ENCODE data around the gene IGHMBP2. TPM values are rescaled to one million over a fixed set of nuclear protein-coding genes. Genes with fewer than 3 reads are reported as not detected.
A peak's percentile ranks its signal among the peaks of the same experiment; 100 is the strongest.

Gene IGHMBP2
- total RNA-seq, 1 experiment from 2014 or later: 10.3 TPM

GRCh38 chr11:68890490-68891231, 13.0 kb upstream of the IGHMBP2 start:
- peak; percentile 88 for DNase-seq (ENCODE audit: low read depth)

DNA sequence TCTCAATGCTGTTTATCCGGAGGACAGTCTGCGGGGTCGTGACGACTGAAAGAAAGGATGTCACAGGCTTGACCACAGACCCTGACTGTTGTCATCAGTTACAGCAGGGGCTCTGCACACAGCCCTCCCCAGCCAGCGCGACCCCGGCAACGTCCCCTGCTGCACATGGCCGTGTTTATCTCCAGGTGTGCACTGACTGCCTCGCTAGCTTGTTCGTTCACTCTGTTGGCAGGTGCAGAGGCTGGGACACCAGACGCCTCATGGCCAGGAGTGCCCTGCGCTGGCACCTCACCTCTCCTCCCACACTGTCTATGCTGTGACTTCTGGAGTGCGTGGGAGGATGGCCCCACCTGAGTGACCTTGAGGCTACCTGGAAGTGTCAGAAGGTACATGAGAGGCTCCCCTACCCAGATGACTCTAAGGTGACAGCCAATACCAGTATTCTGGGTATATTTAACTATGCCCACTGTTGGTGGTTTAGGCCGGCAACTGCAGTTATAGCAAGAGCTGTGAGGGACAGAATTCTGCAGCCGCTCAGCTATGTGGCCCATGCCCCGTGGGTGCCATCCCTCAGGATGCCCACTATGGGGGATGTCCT, 12.2 kb upstream of the IGHMBP2 start:
- no peak for DNase-seq (ENCODE audit: low read depth)

DNA sequence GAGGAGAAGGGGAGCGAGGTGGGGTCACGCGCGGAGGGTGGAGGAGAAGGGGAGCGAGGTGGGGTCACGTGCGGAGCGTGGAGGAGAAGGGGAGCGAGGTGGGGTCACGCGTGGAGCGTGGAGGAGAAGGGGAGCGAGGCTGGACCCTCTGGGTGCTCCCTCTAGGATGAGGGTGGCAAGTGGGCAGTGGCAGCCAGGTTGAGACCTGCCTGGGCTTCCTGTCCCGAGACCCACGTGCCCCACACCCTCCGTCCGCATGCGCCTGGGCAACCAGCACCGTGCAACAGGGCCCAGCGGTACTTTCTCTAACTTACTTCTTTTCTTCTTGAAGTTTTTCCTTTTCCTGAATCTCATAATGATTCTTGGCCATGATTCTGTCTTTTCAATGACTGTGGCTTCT, 11.1 kb upstream of the IGHMBP2 start:
- DNase-seq (ENCODE audit: low read depth): no peak

- DNase-seq (ENCODE audit: low read depth): no peak
Observed at GRCh38 chr11:68893282-68893681, 10.4 kb upstream of the IGHMBP2 start.

GRCh38 chr11:68896171-68896959, 7.3 kb upstream of the IGHMBP2 start:
- no peak for DNase-seq (ENCODE audit: low read depth)

DNA sequence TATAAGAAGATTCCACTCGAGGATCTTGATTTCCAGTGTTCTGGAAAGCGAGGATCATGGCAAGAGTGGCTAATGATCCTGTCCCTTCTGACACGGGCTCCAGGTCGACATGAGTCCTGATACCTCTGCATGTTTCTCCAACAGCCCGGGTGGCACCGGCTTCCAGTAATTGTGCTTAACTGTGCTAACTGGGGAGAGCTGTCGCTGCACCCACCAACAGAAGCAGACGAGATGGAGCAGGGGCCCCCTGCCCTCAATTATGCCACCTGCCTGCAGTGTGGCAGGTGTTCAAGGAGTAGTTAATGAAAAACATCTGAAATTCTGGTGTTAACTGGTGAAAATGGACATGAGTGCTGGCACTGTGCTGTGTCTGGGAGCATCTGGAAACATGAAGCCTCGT, 6.2 kb upstream of the IGHMBP2 start:
- DNase-seq (ENCODE audit: low read depth): no peak

DNA sequence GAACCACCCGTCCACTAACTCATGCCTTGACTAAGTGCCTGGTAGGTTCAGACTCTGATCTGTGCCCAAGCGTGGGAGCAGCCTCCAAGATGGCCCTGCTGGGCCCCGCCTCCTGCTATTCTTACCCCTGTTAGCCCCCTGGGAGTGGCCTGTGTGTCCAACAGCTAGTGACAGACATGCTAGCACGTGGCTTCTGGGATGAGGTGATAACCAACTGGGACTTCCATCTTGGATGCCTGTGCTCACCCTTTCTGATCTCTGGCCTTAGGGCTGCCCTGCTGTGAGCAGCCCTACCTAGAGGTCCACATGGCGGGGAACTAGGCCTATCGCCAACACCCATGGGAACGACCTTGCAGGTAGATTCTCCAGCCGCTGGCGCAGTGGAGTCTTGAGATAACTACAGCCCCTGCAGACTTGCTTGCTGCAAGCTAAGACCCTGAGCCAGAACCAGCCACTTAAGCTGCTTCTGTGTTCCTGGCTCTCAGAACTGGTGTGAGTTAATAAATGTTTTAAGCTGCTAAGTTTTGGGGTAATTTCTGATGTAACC, 2.8 kb upstream of the IGHMBP2 start:
- DNase-seq (ENCODE audit: low read depth): no peak

DNA sequence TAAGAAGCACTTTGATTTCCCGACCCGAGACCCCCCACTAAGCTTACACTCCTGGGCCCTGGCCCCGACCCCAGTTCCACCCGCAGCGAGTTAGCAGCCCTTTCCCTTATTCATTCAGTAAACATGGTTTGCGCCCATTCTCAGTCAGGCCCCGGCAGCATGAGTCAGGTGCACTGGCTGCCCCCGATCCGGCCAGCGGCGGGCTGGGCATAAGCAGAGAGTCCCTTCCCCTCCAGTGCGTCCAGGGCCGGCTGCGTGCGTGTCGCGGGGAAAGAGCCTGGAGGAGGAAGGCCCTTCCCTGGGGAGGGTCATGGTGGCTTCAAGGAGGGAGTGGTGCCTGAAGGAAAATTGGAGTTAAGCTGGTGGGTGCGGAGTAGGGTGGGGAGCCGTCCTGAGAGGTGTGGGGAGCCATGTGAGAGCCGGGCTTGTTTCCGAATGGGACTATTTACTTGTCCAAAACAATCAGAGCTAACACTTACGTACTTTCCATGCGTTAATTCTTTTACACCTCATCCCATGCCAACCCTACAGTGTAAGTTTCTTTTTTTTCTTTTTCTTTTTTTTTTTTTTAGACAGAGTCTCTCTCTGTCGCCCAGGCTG, 657 bp downstream of the IGHMBP2 start:
- DNase-seq (ENCODE audit: low read depth): peak; percentile 27

DNA sequence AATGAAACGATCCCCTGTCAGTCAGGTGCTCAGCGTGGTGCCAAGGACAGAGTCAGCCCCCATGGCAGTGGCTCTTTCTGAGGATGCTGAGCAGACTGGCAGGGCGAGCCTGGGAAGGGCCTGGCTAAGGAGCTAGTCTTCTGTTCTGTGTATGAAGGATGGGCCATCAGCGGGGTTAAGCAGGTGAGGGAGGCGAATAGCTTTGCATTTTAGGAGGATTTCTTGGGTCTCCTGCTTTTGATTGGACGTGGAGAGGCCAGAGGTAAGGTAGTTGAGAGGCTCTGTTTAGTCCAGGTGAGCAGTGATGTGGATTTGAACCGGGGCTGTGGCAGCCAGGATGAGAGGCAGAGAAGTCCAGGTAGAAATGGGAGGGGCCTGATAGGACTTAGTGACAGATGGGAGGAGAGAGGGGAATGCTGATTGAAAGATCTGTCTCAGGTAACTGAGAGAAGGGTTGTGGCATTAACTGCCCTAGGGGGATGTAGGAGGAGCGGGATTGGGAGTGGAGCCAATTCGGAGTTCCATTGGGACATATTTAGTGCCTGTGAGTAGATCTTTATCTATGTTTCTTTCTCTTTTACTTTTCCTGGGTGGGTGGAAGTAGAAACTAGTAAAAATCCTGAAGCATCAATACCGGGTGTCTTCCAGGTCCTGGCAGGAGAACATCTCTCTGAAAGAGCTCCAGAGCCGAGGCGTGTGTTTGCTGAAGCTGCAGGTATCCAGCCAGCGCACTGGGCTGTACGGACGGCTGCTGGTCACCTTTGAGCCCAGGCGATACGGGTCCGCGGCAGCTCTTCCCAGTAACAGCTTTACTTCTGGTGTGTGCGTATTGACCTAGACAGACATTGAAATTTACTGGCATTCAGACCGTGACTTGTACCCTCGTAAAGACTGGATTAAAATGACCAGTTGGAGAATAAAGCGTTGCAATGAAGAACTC, 2.0 kb downstream of the IGHMBP2 start:
- no peak for DNase-seq (ENCODE audit: low read depth)

GRCh38 chr11:68908273-68908672, 4.6 kb downstream of the IGHMBP2 start:
- DNase-seq (ENCODE audit: low read depth): no peak

DNA sequence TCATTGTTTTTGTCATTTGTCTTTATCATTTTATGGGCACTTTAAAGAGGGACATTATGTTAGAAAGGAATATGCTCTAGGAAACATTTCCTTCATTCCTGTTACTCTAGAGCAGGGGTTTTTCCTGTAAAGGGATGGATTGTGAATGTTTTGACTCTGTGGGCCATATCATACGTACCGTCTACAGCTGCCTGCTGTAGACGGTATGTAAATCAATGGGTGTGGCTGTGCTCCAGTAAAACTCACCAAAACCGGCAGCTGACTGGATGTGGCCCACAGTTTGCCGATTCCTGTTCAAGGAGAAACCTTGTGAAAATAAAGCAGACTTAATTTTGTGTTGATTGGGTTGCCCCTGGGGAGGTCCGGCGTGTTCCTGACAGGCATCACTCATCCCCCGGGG, 7.3 kb downstream of the IGHMBP2 start:
- DNase-seq (ENCODE audit: low read depth): no peak

DNA sequence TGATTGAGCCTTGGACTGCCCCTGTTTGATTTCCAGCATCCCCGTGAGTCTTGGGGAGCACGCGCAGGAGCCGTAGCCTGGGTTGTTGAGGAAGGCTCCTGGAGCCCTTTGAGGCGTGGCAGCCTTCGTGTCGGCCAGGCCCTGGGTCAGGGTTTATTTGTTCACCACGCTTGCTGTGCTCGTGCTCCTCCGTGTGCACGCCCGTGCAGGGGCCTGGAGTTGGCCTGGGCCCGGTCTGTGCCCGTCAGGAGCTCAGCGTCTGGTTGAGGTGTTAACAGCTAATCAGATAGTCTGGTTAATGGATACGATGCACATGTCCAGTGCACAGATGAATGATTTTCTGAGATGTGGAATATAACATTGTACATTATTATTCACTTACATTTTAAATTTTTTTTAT, 8.0 kb downstream of the IGHMBP2 start:
- DNase-seq (ENCODE audit: low read depth): no peak

DNA sequence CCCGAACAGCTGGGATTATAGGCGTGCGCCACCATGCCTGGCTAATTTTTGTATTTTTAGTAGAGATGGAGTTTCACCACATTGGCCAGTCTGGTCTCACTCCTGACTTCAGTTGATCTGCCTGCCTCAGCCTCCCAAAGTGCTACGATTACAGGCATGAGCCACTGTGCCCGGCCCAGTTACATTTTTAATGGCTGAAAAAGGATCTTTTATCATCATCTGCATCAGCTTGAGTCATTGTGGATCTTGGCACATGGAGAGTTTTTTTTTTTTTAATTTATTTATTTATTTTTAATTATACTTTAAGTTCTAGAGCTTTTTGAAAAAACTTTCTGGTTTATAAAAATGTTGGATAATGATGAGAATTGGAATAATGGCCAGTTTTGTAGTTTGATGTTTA, 8.6 kb downstream of the IGHMBP2 start:
- DNase-seq (ENCODE audit: low read depth): no peak

DNA sequence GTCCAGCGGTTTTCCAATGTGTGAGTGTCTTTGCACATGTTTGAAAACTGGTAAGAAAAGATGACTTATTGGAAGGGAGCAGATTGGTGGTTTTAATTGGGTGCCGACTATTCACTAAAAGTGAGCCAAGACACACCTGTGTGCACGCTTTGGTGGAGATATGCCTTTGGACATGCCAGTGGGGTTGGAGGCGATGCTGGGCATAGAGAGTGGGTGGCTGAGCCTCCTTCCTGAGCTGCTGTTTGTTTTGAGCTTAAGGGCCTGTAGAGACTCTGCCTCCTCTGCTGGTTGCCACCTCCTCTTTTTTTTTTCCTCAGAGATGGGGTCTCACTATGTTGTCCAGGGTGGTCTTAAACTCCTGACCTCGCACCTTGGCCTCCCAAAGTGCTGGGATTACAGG, 9.5 kb downstream of the IGHMBP2 start:
- DNase-seq (ENCODE audit: low read depth): no peak

DNA sequence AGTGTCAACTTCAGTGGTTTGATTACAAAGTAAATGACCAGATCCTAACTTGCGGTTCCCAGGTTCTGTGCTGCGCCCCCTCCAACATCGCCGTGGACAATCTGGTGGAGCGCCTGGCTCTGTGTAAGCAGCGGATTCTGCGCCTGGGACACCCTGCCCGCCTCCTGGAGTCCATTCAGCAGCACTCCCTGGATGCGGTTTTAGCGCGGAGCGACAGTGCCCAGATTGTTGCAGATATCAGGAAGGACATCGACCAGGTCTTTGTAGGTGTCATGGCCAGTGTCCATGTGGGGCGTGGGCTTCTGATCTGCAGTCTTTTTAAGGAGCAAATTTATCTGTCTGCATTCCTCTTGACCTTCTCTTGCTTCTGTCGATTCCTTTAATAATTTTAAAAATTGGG, 11.1 kb downstream of the IGHMBP2 start:
- DNase-seq (ENCODE audit: low read depth): no peak

- DNase-seq (ENCODE audit: low read depth): no peak
Observed at GRCh38 chr11:68916439-68916838, 12.7 kb downstream of the IGHMBP2 start.

GRCh38 chr11:68923614-68924013, 19.9 kb downstream of the IGHMBP2 start:
- no peak for DNase-seq (ENCODE audit: low read depth)

- DNase-seq (ENCODE audit: low read depth): no peak
Observed at GRCh38 chr11:68924073-68924925, 20.6 kb downstream of the IGHMBP2 start.

GRCh38 chr11:68925611-68926010, 21.9 kb downstream of the IGHMBP2 start:
- DNase-seq (ENCODE audit: low read depth): no peak
